Endothelial cell of umbilical vein (primary cell): ENCODE data around the gene UBAP1. TPM values are rescaled to one million over a fixed set of nuclear protein-coding genes. Genes with fewer than 3 reads are reported as not detected.

Source experiments
- BruUV-seq: library from RNA; stranded (reverse); fragments of 400-500 nt; replicated peaks from 2 replicates; lab custom pipeline; 2021; lab: Mats Ljungman, UMichigan
- CTCF ChIA-PET: fragments of 300-600, 350-600 bp; sonication (Branson Sonifier 250); formaldehyde crosslinking; loops from one replicate; lab custom pipeline; 2021; ENCODE audit warnings: antibody characterized with exemption, inconsistent platforms; lab: Charles Lee
- POLR2A ChIA-PET: fragments of 300-600, 350-600 bp; sonication (Branson Sonifier 250); formaldehyde crosslinking; loops from one replicate; lab custom pipeline; 2021; ENCODE audit warnings: antibody characterized with exemption, inconsistent platforms; lab: Charles Lee
- DNase-seq: peaks from one replicate; pipeline ENCODE4 v3.0.0-alpha.2; 2011; ENCODE audit warnings: low read depth, low spot score
- FAIRE-seq: peaks from 2 replicates; lab custom pipeline; 2011; peaks lifted over from hg19 to GRCh38; lab: Jason Lieb, UNC
- H2AFZ ChIP-seq: 2 replicates; pipeline ENCODE4 v1.6.0; 2012; ENCODE audit warnings: low read depth, low read length, control low read depth, inconsistent platforms
- H3K27ac ChIP-seq: 2 replicates; pipeline ENCODE4 v1.5.1; 2011; ENCODE audit warnings: low read depth, mild to moderate bottlenecking, control low read depth, low read length, moderate library complexity; ENCODE audit not compliant: insufficient read depth
- H3K27me3 ChIP-seq, 2 experiments: 2 replicates each; pipeline versions ENCODE4 v1.6.0 to v1.6.1; 2011; ENCODE audit warnings: low read length in 2 of 2, mixed read lengths in 1 of 2; ENCODE audit not compliant: control insufficient read depth in 2 of 2, insufficient read depth in 2 of 2
- H3K36me3 ChIP-seq, 2 experiments: 2 replicates in 1 of 2; 3 replicates in 1 of 2; pipeline ENCODE4 v1.5.1; 2011; ENCODE audit warnings: low read length in 2 of 2, mild to moderate bottlenecking in 1 of 2, moderate library complexity in 1 of 2; ENCODE audit not compliant: control insufficient read depth in 2 of 2, insufficient read depth in 2 of 2; ENCODE audit errors: extremely low read depth in 1 of 2
- H3K4me1 ChIP-seq: 3 replicates; pipeline ENCODE4 v1.5.1; 2011; ENCODE audit warnings: mild to moderate bottlenecking, low read length; ENCODE audit not compliant: control insufficient read depth, insufficient read depth; ENCODE audit errors: extremely low read depth
- H3K4me2 ChIP-seq: 2 replicates; pipeline ENCODE4 v1.6.1; 2011; ENCODE audit warnings: low read length, control low read depth, mixed read lengths; ENCODE audit not compliant: insufficient read depth
- H3K4me3 ChIP-seq, 3 experiments: fragments of 200-600 bp in 1 of 3; sonication (generic), shearing (Covaris generic) in 1 of 3; replicated peaks in 1 of 3; 2 replicates each; pipeline ENCODE4 v1.5.1; 2011 to 2016; ENCODE audit warnings: control low read depth in 3 of 3, low read length in 3 of 3, mild to moderate bottlenecking in 2 of 3, inconsistent platforms in 1 of 3, low read depth in 1 of 3, moderate library complexity in 1 of 3; ENCODE audit not compliant: insufficient read depth in 1 of 3
- H3K79me2 ChIP-seq: 2 replicates; pipeline ENCODE4 v1.6.0; 2012; ENCODE audit warnings: low read length, inconsistent platforms; ENCODE audit not compliant: control insufficient read depth, insufficient read depth
- H3K9ac ChIP-seq: replicated peaks from 2 replicates; pipeline ENCODE3; 2011; ENCODE audit warnings: low read length, control low read depth; ENCODE audit not compliant: insufficient read depth; ENCODE audit errors: extremely low read depth
- H3K9me1 ChIP-seq: replicated peaks from 3 replicates; pipeline ENCODE4 v1.6.0; 2011; ENCODE audit warnings: mild to moderate bottlenecking, low read length; ENCODE audit not compliant: control insufficient read depth, insufficient read depth; ENCODE audit errors: extremely low read depth
- H3K9me3 ChIP-seq: replicated peaks from 2 replicates; pipeline ENCODE4 v1.5.1; 2012; ENCODE audit warnings: low read length, inconsistent platforms; ENCODE audit not compliant: control insufficient read depth, insufficient read depth
- H4K20me1 ChIP-seq: replicated peaks from 2 replicates; pipeline ENCODE3; 2011; ENCODE audit warnings: mild to moderate bottlenecking, low read length; ENCODE audit not compliant: control insufficient read depth, insufficient read depth; ENCODE audit errors: extremely low read depth
- CTCF ChIP-seq, 2 donors: IDR thresholded peaks; 1 replicate in 1 of 2; 2 replicates in 1 of 2; pipeline ENCODE4 v1.5.1; 2011; ENCODE audit warnings: low read length in 2 of 2, mild to moderate bottlenecking in 2 of 2, moderate library complexity in 2 of 2, control low read depth in 1 of 2, inconsistent platforms in 1 of 2, low read depth in 1 of 2; ENCODE audit not compliant: insufficient read depth in 1 of 2; ENCODE audit errors: extremely low read depth in 1 of 2
- EZH2 ChIP-seq: IDR thresholded peaks from 2 replicates; pipeline ENCODE4 v1.6.1; 2012; ENCODE audit warnings: borderline replicate concordance, low read depth, mild to moderate bottlenecking, moderate library complexity, low read length, inconsistent platforms; ENCODE audit not compliant: severe bottlenecking
- FOS ChIP-seq: IDR thresholded peaks from 2 replicates; pipeline ENCODE4 v1.6.1; 2011; ENCODE audit warnings: mild to moderate bottlenecking, low read length, moderate library complexity, borderline replicate concordance; ENCODE audit not compliant: insufficient read depth
- GATA2 ChIP-seq: IDR thresholded peaks from 2 replicates; pipeline ENCODE4 v1.7.0; 2011; ENCODE audit warnings: low read depth, mild to moderate bottlenecking, moderate library complexity, mixed read lengths, low read length; ENCODE audit not compliant: insufficient read length, insufficient read depth
- JUN ChIP-seq: IDR thresholded peaks from 2 replicates; pipeline ENCODE4 v1.6.1; 2011; ENCODE audit warnings: borderline replicate concordance, low read depth; ENCODE audit not compliant: insufficient read length, insufficient read depth
- MAX ChIP-seq: IDR thresholded peaks from 2 replicates; pipeline ENCODE4 v1.6.1; 2011; ENCODE audit not compliant: insufficient read depth, insufficient read length
- MYC ChIP-seq: IDR thresholded peaks from one replicate; pipeline ENCODE4 v1.6.1; 2011; ENCODE audit warnings: mild to moderate bottlenecking, low read depth, low read length
- POLR2A ChIP-seq: IDR thresholded peaks from 2 replicates; pipeline ENCODE4 v1.6.1; 2012; ENCODE audit warnings: low read depth, mild to moderate bottlenecking, control low read depth, low read length
- POLR2AphosphoS5 ChIP-seq: IDR thresholded peaks from 2 replicates; pipeline ENCODE4 v1.6.1; 2012; ENCODE audit warnings: low read depth, mild to moderate bottlenecking, control low read depth, low read length, moderate library complexity; ENCODE audit not compliant: insufficient read depth
- dilution Hi-C: fragments of 300-500 bp; cut with MboI; formaldehyde crosslinking; loops from one replicate; pipeline ENCODE4 v1.15.0; 2019; ENCODE audit warnings: low sequenced_read_pairs; ENCODE audit not compliant: extremely low pct_ligation_motif_present
- intact Hi-C: fragments of 100-400 bp; cut with micrococcal nuclease; formaldehyde crosslinking; loops from one replicate; pipeline ENCODE4 v1.10.0; 2022
- polyA plus RNA-seq, 4 experiments: library from polyadenylated mRNA; depleted of rRNA in 3 of 4; stranded (reverse) in 3 of 4; unstranded in 1 of 4; fragments of >200 nt; gene quantifications; 2 replicates each; pipeline versions ENCODE4 v1.2.1 to v1.2.3, GENCODE V29; 2011 to 2012; ENCODE audit warnings: missing spikeins in 1 of 4
- total RNA-seq: library from RNA; stranded (reverse); gene quantifications from 2 replicates; pipeline ENCODE4 v1.2.3, GENCODE V29; 2021

UBAP1 gene
- total and polyA plus RNA-seq, 2 donors (not counting 3 experiments of a cell fraction or from before 2014, with no cell fraction given) = 38.8 TPM

GRCh38 chr9:34177593-34178435 is 1.0 kb upstream of the UBAP1 start:
- no TSS peak for BruUV-seq
- TF ChIP-seq FOS (no peak), EZH2 (no peak), MAX (no peak), JUN (no peak), MYC (no peak), GATA2 (no peak), POLR2A (no peak), CTCF (IDR thresholded peaks at IDR 0.05; ENCODE audit: extremely low read depth in 1 of 2, insufficient read depth in 1 of 2, low read depth in 1 of 2, low read length in 2 of 2) (no peak), POLR2AphosphoS5 (no peak)
- Histone ChIP-seq H3K9me3 (no peaks in the 10 kb centered on the region), H3K79me2 (peaks cover 31% of the 10 kb centered on the region), H3K27me3 (no peaks in the 10 kb centered on the region), H3K4me3 (peak overlapping the region; percentile 51 to 79 (median 72)), H3K4me2 (peak overlapping the region; percentile 58), H2AFZ (peak overlapping the region; percentile 83), H3K9me1 (no peaks in the 10 kb centered on the region), H4K20me1 (no peaks in the 10 kb centered on the region), H3K9ac (peak overlapping the region; percentile 72), H3K4me1 (no peaks in the 10 kb centered on the region), H3K27ac (peak overlapping the region; percentile 58), H3K36me3 (no peaks in the 10 kb centered on the region)
- FAIRE-seq (no peak), DNase-seq (no peak)
- dilution Hi-C loops = no loop called here
- intact Hi-C loops = loop anchor here (1.0 to 5.0 kb wide), 3 partner anchors 52 to 199 kb away; partner anchors contain the start of genes DCAF12 and MYORG
- ChIA-PET CTCF (interaction anchor here (0.8 to 2.9 kb wide), 11 partner anchors 14 to 199 kb away, joined by 3 to 20 read pairs (median 3); partner anchors contain the start of gene MYORG), POLR2A (interaction anchor here (0.6 to 0.7 kb wide), 3 partner anchors 7 to 30 kb away, joined by 3 to 11 read pairs (median 4); no protein-coding TSS in a partner anchor)
